Lung (tissue), 12 donors: Measurements from ENCODE around the gene LPCAT2. TPM values are rescaled to one million over a fixed set of nuclear protein-coding genes. Genes with fewer than 3 reads are reported as not detected.

ENCODE experiments used
- ATAC-seq: fragments of 200-7000 bp; cut with Tn5 transposase; one replicate; pipeline ENCODE4 v1.9.1; 2020; ENCODE audit warnings: moderate number of reproducible peaks; ENCODE audit not compliant: insufficient read depth, low FRiP score
- DNase-seq, 3 donors: peaks; one replicate each; pipeline ENCODE4 v3.0.0-alpha.2; 2013 to 2017
- H3K27ac ChIP-seq, 2 donors: one replicate each; pipeline ENCODE4 v1.5.1; 2013; ENCODE audit warnings: mild to moderate bottlenecking in 2 of 2, moderate library complexity in 2 of 2, control low read depth in 1 of 2, inconsistent platforms in 1 of 2, low read depth in 1 of 2, low read length in 1 of 2
- H3K27me3 ChIP-seq, 3 donors: one replicate each; pipeline ENCODE4 v1.5.1; 2013; ENCODE audit warnings: low read length in 2 of 3; ENCODE audit not compliant: control insufficient read depth in 3 of 3, insufficient read depth in 3 of 3
- H3K36me3 ChIP-seq, 4 donors: one replicate each; pipeline ENCODE4 v1.5.1; 2013; ENCODE audit warnings: low read length in 4 of 4, mild to moderate bottlenecking in 1 of 4, moderate library complexity in 1 of 4; ENCODE audit not compliant: control insufficient read depth in 4 of 4, insufficient read depth in 4 of 4
- H3K4me1 ChIP-seq, 5 donors: one replicate each; pipeline ENCODE4 v1.5.1; 2013; ENCODE audit warnings: low read length in 5 of 5, mild to moderate bottlenecking in 2 of 5, moderate library complexity in 1 of 5; ENCODE audit not compliant: control insufficient read depth in 5 of 5, insufficient read depth in 5 of 5
- H3K4me3 ChIP-seq: one replicate; pipeline ENCODE4 v1.5.1; 2013; ENCODE audit warnings: mild to moderate bottlenecking, control low read depth, moderate library complexity
- H3K9ac ChIP-seq, 2 donors: one replicate each; pipeline ENCODE4 v1.5.1; 2013; ENCODE audit warnings: low read length in 2 of 2, control low read depth in 1 of 2; ENCODE audit not compliant: insufficient read depth in 1 of 2
- H3K9me3 ChIP-seq, 4 donors: one replicate each; pipeline ENCODE4 v1.5.1; 2013; ENCODE audit warnings: low read length in 3 of 4, mild to moderate bottlenecking in 1 of 4, moderate library complexity in 1 of 4; ENCODE audit not compliant: control insufficient read depth in 4 of 4, insufficient read depth in 3 of 4
- WGBS, 2 donors: extraction: QIAGEN DNeasy Blood & Tissue Kit; methylation state at CpG; one replicate each; pipeline ENCODE4 v1.1.7; 2013; 5-methylcytosine and 5-hydroxymethylcytosine counted together
- polyA plus RNA-seq, 2 donors: library from polyadenylated mRNA; stranded (reverse); fragments of 200-250 nt; gene quantifications; one replicate each; pipeline ENCODE4 v1.2.1, GENCODE V29; 2013
- total RNA-seq, 2 donors: library from RNA; depleted of rRNA in 1 of 2; stranded (reverse); fragments of >200 nt in 1 of 2; gene quantifications; one replicate each; pipeline ENCODE4 v1.2.1, GENCODE V29; 2014 to 2021
- TF ChIP-seq, protein P1 (sequence below): IDR thresholded peaks from 2 replicates; pipeline ENCODE4 v1.5.1; 2012; ENCODE audit warnings: mild to moderate bottlenecking; ENCODE audit errors: control extremely low read depth, extremely low read depth
- donor health status: control.
- donor health status: control.
- donor health status: Bipolar disorder and iron deficiency.
- donor health status: healthy.
- donor health status: DM: yes; HTN: yes; CAD: no.

LPCAT2 gene
- total and polyA plus RNA-seq, 4 donors, result 9.5 to 25.3 (median 19.4) TPM

DNA sequence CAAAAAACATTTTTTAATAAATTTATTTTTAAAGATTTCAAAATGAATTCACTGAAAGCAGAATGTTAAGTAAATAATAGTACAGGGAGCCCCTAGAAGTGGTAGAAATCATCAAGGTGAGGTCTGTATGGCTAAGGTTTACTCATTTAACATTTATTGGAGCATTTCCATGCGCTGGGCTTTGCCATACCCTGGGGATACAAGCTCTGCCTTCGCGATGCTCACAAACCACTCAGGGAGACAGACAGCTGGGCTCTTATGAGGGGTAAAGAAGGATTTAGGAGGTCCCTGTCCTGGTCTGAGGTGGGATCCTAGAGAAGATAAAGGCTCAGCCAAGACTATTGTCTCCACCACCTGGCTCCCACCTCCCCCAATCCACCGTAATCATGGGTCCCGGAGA, 11.3 kb upstream of the LPCAT2 start:
- peaks cover 0 to 78% (median 28%) of the 10 kb centered on the region in 4 donors for H3K36me3 ChIP-seq
- ATAC-seq (no peak), DNase-seq (no peak)
- WGBS, 2 donors, result 87 to 94% methylated on average over 5 of the region's 5 CpGs
- no peaks in the 10 kb centered on the region for H3K9me3 ChIP-seq
- H3K4me3 ChIP-seq, result no peak overlapping the region
- H3K27me3 ChIP-seq, result no peaks in the 10 kb centered on the region
- H3K9ac ChIP-seq, result no peak overlapping the region
- TF ChIP-seq, protein P1, sequence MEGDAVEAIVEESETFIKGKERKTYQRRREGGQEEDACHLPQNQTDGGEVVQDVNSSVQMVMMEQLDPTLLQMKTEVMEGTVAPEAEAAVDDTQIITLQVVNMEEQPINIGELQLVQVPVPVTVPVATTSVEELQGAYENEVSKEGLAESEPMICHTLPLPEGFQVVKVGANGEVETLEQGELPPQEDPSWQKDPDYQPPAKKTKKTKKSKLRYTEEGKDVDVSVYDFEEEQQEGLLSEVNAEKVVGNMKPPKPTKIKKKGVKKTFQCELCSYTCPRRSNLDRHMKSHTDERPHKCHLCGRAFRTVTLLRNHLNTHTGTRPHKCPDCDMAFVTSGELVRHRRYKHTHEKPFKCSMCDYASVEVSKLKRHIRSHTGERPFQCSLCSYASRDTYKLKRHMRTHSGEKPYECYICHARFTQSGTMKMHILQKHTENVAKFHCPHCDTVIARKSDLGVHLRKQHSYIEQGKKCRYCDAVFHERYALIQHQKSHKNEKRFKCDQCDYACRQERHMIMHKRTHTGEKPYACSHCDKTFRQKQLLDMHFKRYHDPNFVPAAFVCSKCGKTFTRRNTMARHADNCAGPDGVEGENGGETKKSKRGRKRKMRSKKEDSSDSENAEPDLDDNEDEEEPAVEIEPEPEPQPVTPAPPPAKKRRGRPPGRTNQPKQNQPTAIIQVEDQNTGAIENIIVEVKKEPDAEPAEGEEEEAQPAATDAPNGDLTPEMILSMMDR, result no peak
- no peak overlapping the region for H3K27ac ChIP-seq
- H3K4me1 ChIP-seq, result peaks cover 0 to 66% (median 49%) of the 10 kb centered on the region in 5 donors

DNA sequence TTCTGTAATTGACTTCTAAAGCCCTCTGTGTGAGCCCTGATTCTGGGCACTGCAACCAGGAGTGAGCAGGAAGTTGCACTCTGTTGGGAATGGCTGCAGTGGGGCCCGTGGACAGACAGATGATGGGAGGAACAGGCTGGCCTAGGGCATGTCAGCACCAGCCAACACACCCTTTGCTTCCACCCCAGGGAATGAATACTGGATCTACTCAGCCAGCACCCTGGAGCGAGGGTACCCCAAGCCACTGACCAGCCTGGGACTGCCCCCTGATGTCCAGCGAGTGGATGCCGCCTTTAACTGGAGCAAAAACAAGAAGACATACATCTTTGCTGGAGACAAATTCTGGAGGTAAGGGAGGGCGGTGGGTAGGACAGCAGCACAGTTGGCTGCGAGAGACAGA, 10.8 kb upstream of the LPCAT2 start:
- Histone ChIP-seq H3K4me3 (no peak overlapping the region), H3K9ac (no peak overlapping the region), H3K9me3 (no peaks in the 10 kb centered on the region), H3K36me3 (peaks cover 0 to 73% (median 27%) of the 10 kb centered on the region in 4 donors), H3K4me1 (peaks cover 0 to 71% (median 51%) of the 10 kb centered on the region in 5 donors), H3K27me3 (no peaks in the 10 kb centered on the region), H3K27ac (no peak overlapping the region)
- WGBS, 2 donors, result 81 to 84% methylated on average over 6 of the region's 6 CpGs
- TF ChIP-seq, protein P1, result no peak
- DNase-seq (no peak), ATAC-seq (no peak)

DNA sequence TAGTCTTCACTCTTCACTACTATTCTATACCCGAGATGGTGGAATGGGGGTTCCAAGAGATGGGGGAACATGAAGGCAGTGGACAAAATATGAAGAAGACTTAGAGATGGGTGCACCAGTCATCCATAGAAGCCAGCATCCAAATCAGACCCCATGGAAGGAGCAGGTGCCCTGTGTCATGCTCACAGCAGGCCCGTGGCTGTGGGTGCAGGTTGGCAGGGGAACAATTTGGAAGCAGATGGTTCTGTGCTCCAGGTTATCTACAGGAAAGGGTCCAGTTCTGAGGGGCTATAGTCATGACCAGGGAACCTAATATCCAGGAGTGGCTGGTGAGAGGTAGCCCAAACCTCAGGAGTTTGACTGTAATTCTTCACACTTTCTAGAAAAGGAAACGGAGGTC, 9.6 kb upstream of the LPCAT2 start:
- ATAC-seq, result no peak
- Histone ChIP-seq H3K27ac (peak overlapping the region in 1 of 2 donors; percentile 34), H3K4me3 (no peak overlapping the region), H3K36me3 (peaks cover 0 to 72% (median 25%) of the 10 kb centered on the region in 4 donors), H3K27me3 (no peaks in the 10 kb centered on the region), H3K9me3 (no peaks in the 10 kb centered on the region), H3K9ac (no peak overlapping the region), H3K4me1 (peaks cover 0 to 77% (median 50%) of the 10 kb centered on the region in 5 donors)
- no peak for DNase-seq
- 52 to 74% methylated on average over 3 of the region's 3 CpGs for WGBS, 2 donors
- TF ChIP-seq, protein P1, result no peak
